Measurements from ENCODE around the gene GP1BB.
A peak's percentile ranks its signal among the peaks of the same experiment; 100 is the strongest.
"Not testable (repeated sequence)": the region's sequence is repeated elsewhere in the genome, so short reads cannot be mapped to it uniquely, and the experiment has no call there.

Gene GP1BB

GRCh38 chr22:19723232-19723982 lies at the start of gene GP1BB:
Gene GP1BB, plus strand, starts transcription at chr22:19723539. Its CDS starts 31 bp downstream, at chr22:19723570.
- DNase-seq (ENCODE audit: low spot score), result no peak

GRCh38 chr22:19673660-19674059 lies 49.7 kb upstream of the GP1BB start:
- no peak for DNase-seq (ENCODE audit: low spot score)

GRCh38 chr22:19674129-19674928 lies 49.0 kb upstream of the GP1BB start:
- no peak for DNase-seq (ENCODE audit: low spot score)

- no peak for DNase-seq (ENCODE audit: low spot score)
Observed at GRCh38 chr22:19674929-19675253, 48.4 kb upstream of the GP1BB start.

- no peak for DNase-seq (ENCODE audit: low spot score)
Observed at GRCh38 chr22:19675428-19675827, 47.9 kb upstream of the GP1BB start.

GRCh38 chr22:19676437-19676836 lies 46.9 kb upstream of the GP1BB start:
- DNase-seq (ENCODE audit: low spot score), result not testable (repeated sequence)

GRCh38 chr22:19678949-19679521 lies 44.3 kb upstream of the GP1BB start:
- DNase-seq (ENCODE audit: low spot score), result no peak

- DNase-seq (ENCODE audit: low spot score), result peak; percentile 73
Observed at GRCh38 chr22:19679522-19680101, 43.7 kb upstream of the GP1BB start.

GRCh38 chr22:19680287-19680881 lies 43.0 kb upstream of the GP1BB start:
- no peak for DNase-seq (ENCODE audit: low spot score)

GRCh38 chr22:19680911-19681862 lies 42.2 kb upstream of the GP1BB start:
- no peak for DNase-seq (ENCODE audit: low spot score)

GRCh38 chr22:19681863-19682245 lies 41.5 kb upstream of the GP1BB start:
- no peak for DNase-seq (ENCODE audit: low spot score)

GRCh38 chr22:19686946-19687345 lies 36.4 kb upstream of the GP1BB start:
- DNase-seq (ENCODE audit: low spot score), result no peak

GRCh38 chr22:19687561-19688300 lies 35.6 kb upstream of the GP1BB start:
- no peak for DNase-seq (ENCODE audit: low spot score)

GRCh38 chr22:19688301-19689290 lies 34.7 kb upstream of the GP1BB start:
- no peak for DNase-seq (ENCODE audit: low spot score)

GRCh38 chr22:19689408-19689807 lies 33.9 kb upstream of the GP1BB start:
- DNase-seq (ENCODE audit: low spot score), result no peak

GRCh38 chr22:19691007-19691720 lies 32.2 kb upstream of the GP1BB start:
- DNase-seq (ENCODE audit: low spot score), result no peak

- DNase-seq (ENCODE audit: low spot score), result no peak
Observed at GRCh38 chr22:19691721-19692341, 31.5 kb upstream of the GP1BB start.

- DNase-seq (ENCODE audit: low spot score), result no peak
Observed at GRCh38 chr22:19693581-19693980, 29.8 kb upstream of the GP1BB start.

All from left forelimb (tissue), 1 donor.